Sigmoid colon (tissue), 4 donors: ENCODE results near the gene SH3BGRL.

Experiments used
- CTCF ChIP-seq, 4 experiments: fragments of 450-650 bp in 3 of 4; fragments of 200-600 bp in 1 of 4; IDR thresholded peaks; one replicate each; pipeline ENCODE4 v1.5.1; 2016 to 2019; ENCODE audit warnings: antibody characterized with exemption in 4 of 4, mild to moderate bottlenecking in 3 of 4, moderate library complexity in 2 of 4
- POLR2AphosphoS5 ChIP-seq, 4 donors: sonication (generic); formaldehyde crosslinking; IDR thresholded peaks; one replicate each; pipeline ENCODE4 v1.6.1; 2017; ENCODE audit warnings: antibody characterized with exemption in 4 of 4

GRCh38 chrX:81286608-81287007 is 84.7 kb downstream of the SH3BGRL start:
- TF ChIP-seq CTCF (IDR thresholded peaks at IDR 0.05) (no peak), POLR2AphosphoS5 (IDR thresholded peaks at IDR 0.05) (no peak)
